Ecto neural progenitor cell (in vitro differentiated cells): ENCODE results near the gene ARF5.
A peak's percentile ranks its signal among the peaks of the same experiment; 100 is the strongest.

Experiments
- DNase-seq: peaks from one replicate; pipeline ENCODE4 v3.0.0-alpha.2; 2018; ENCODE audit warnings: low spot score

The ARF5 gene

DNA sequence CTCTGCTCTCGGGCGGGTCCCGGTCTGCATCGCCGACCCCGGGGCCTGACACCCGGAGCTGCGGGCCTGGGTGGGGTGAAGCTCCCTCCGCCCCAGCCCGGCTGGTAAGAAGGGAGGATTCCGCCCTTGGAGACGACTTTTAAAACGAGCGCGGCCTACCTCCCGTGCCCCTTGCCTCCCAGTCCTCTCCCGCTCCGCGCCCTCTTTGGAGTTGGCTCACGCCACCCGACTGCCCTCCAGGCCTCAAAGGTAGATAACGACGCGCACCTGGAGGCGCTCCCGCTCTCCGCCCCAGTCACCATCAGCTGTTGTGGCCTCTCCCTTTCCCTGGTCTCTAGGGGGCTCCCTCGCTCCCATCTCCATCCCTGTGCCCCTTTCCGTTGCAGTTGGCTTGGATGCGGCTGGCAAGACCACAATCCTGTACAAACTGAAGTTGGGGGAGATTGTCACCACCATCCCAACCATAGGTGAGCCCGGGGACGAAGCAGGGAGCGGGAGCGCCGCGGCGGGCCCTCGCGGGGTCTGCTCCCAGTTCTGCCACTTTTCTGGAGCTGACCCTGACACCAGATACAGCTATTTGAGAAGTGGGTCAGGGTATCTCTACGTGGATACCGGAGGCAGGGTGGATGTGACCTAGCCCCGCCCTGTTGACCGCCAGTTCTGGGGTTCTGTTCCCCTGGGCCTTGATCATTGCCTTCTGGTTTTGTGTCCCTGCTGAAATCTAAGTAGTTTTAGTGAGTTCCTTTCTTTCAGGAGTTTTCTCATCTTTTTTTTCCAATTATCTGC lies 679 bp downstream of the ARF5 start:
- peak; percentile 82 for DNase-seq

DNA sequence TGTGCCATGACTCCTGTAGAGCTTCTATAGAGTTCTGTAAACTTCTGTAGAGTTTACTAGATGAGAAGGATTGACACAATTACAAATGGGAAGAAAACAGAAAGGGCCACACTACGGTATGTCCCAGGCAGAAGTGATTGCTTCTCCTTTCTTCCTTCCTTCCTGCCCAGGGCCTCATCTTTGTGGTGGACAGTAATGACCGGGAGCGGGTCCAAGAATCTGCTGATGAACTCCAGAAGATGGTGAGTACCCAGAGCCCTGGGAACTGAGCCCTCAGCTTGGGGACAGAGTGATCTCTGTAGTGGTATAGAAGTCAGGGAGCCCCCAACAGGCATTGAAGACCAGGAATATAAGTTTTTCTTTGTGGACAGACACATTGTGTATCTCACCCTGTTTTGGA lies 1.7 kb downstream of the ARF5 start:
- DNase-seq: no peak

DNA sequence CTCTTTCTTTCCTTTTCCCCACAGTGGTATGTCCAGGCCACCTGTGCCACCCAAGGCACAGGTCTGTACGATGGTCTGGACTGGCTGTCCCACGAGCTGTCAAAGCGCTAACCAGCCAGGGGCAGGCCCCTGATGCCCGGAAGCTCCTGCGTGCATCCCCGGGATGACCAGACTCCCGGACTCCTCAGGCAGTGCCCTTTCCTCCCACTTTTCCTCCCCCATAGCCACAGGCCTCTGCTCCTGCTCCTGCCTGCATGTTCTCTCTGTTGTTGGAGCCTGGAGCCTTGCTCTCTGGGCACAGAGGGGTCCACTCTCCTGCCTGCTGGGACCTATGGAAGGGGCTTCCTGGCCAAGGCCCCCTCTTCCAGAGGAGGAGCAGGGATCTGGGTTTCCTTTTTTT lies 3.0 kb downstream of the ARF5 start:
- DNase-seq: no peak

DNA sequence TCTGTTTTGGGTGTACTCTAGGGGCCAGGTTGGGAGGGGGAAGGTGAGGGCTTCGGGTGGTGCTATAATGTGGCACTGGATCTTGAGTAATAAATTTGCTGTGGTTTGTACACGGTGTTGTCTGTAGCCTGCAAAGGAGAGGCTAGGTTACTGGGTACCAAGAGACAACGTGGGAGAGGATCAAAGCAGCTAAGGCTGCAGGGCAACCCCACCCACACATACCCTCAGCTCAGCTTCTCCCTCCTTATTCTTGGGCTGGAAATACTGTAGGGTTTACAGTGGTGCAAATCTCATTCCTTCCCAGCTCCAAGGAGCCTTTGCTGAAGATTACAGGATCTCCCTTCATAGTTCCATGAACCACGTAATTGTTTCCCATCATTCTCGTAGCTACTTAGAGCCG lies 3.4 kb downstream of the ARF5 start:
- DNase-seq: no peak

DNA sequence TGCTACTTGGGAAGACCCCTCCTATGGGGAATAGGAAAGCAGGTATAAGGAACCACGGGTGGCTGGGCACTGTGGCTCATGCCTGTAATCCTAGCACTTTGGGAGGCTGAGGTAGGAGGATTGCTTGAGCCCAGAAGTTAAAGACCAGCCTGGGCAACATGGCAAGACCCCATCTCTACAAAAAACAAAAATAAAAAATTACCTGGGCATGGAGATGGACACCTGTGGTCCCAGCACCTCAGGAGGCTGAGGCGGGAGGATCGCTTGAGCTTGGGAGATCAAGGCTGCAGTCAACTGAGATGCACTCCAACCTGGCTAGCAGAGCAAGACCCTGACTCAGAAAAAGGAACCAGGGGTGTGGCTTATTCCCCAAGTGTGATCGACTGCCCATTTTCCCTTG lies 4.3 kb downstream of the ARF5 start:
- no peak for DNase-seq

DNA sequence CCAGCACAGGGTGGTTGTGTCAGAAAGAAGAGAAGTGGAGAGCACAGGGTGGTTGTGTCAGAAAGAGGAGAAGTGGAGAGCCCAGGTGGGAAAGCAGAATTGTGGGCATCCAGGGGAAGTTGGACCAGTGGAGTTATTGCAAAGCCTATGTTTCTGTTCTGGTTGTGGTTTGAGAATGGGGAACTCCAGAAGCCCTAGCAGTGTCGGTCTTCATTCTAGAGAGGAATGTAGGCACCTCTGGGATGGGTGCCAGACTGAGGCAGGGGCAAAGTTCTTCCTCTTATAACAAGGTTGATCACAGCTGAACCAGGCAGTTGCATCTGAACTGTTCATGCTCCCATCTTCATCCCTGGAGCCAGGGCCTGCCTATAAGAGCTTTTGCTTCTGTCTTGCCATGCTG lies 6.3 kb downstream of the ARF5 start:
- no peak for DNase-seq

DNA sequence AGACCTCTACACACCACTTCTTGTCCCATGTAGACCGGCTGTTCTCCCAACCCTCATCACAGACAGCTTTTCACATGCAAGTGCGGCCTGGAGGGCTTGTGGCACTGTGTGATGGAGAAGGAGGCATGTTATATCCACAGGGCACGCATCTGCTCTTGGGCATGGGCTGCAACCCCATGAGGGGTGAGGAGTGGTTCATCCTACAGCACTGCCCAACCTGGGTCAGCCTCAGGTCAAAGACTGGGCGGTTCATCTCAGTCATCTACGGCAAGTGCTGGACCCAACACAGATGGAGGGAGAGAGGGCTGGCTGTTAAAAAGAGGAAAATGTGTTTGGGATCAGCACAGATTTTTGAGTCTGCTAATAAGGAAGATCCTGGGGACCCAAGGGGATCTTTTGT lies 7.5 kb downstream of the ARF5 start:
- DNase-seq: no peak

DNA sequence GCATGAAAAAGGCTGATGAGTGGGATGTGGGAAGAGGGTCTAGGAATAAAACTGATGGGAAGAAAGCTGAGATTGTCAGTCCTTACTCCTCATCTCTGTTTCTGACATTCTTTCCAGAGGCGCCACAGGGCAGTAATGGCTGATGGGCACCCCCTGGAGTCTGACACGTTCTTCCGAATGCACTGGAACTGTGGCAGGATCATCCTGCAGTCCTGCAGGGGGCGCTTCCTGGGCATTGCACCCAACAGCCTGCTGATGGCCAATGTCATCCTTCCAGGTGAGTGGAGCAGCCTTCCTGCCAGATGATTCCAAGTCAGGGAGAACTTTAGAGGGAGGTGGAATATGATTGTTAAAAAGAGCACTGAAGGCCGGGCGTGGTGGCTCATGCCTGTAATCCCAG lies 10.1 kb downstream of the ARF5 start:
- no peak for DNase-seq

DNA sequence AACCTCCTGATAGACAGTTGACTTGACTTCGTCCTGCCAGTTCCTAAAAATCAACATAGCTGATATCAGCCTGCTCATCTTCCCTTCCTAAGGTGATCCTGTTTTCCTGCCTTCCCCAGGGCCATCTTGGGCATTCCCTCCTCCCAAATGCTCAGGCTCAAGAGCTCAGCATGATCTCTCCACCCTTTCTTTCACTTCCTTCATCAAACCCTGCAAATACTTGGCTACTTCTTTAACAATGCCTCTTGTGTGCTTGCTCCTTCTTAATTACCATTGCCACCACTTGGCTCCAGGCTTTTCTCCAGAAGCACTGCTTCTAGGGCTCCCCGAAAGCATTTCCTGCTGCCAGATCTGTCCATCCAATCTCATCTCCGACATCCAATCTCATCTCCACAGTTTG lies 12.7 kb downstream of the ARF5 start:
- no peak for DNase-seq

DNA sequence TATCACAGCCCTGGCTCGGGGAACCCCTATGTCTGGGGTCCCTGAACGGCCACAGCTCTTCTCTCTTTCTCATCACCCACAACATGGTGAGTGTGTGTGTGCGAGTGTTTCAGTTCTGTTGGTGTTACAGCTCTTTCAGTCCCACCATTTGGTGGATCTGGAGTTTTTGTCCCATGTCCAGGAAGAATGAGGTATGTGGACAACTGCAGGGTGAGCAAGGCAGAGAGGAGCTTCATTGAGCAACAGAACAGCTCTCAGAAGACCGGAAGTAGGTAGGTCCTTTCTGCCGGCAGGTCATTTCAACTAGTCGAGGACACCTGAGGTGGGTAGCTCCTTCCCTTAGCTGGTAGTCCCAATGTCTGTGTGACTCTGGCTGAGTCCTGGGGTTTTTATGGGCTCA lies 20.2 kb downstream of the ARF5 start:
- DNase-seq: no peak

DNA sequence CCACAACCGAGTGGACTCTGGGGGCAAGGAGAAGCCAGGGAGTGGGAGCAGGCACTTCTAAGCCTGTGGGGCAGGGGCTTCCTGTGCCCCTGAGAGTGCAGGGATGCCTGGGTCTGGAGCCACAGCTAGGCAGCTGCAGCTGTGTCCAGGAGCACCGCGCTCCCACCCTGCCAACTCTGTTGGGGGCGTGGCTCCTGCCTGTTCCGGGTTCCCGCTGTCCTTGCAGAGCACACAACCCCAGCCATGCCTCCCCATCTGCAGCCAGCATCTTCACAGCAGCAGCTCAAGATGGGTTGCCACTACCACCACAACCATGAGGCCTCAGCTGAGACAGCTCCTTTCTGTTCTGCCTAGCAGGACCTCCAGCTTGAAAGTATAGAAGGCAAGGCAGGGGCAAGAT lies 21.1 kb downstream of the ARF5 start:
- DNase-seq: peak; percentile 36

DNA sequence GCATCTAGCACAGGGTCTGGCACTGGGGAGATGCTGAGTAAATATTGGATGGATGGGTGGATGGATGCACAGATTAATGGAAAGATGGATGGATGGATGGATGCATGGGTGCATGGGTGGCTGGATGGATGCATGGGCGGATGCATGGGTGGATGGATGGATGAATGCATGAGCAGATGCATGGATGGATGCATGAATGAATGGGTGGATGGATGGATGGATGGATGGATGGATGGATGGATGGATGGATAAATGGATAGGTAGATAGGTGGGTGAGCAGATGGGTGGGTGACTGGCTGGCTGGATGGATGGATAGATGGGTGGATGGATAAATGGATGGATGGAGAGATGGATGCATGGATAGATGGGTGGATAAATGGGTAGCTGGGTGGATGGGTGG lies 24.1 kb downstream of the ARF5 start:
- DNase-seq: no peak

DNA sequence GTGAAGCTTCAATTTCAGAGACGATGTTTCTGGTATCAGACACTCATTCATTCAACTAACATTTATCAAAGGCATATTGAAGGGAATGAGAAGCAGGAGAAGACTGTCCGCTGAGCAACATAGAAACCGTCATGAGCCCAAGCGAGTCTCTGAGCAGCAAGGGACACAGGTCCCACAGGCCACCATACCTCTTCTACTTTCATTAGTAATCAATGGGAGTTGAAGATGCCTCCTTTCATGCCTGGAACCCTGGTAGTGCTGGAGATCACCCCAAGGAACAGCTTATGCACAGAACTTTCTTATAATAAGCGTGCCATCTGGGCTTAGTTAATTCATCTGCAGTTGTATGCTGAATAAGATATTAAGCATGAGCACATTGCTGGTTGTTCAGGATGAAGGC lies 28.5 kb downstream of the ARF5 start:
- no peak for DNase-seq

DNA sequence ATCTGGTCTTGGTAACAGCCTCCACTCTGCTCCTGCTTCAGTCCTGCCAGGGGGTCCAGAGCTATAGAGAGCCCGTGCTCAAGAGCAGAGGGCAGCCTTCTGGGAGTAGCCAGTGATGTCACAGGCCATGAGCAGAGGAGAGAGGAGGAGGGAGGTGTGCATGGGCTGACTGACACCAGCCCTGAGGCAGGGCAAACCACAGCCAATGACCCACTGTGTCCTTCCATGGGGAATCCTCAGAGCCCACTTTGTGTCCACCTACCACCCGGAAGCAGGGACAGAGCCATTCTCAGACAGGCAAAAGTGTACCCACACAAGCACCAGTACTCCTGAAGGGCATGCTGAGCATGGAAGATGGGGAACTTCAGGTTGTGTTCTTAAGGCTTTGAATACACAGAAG lies 29.8 kb downstream of the ARF5 start, which contains the start of gene PAX4:
Gene PAX4 (minus strand): TSS at position 101 of the 400 bp plus-strand sequence. CDS start 2,214 bp downstream, outside the sequence.
- DNase-seq: no peak

DNA sequence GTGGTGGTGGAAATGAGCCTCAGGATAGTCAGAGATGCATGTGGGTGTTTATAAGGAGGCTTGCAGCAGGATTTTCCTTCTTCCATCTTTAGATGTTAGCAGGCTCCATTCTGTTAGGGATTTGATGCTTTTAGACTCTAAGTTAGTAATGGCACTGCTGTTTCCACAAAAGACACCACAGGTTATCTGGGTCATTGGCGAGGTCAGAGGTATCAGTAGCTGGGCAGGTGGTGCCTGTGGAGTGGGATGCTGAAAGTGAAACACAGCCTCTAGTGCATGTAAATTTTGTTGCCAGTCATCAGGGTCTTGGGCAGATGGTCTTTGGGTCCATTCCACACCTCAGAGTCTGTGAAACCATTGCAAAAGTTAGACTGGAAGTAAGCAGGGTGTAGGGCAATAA lies 30.6 kb downstream of the ARF5 start:
- no peak for DNase-seq

DNA sequence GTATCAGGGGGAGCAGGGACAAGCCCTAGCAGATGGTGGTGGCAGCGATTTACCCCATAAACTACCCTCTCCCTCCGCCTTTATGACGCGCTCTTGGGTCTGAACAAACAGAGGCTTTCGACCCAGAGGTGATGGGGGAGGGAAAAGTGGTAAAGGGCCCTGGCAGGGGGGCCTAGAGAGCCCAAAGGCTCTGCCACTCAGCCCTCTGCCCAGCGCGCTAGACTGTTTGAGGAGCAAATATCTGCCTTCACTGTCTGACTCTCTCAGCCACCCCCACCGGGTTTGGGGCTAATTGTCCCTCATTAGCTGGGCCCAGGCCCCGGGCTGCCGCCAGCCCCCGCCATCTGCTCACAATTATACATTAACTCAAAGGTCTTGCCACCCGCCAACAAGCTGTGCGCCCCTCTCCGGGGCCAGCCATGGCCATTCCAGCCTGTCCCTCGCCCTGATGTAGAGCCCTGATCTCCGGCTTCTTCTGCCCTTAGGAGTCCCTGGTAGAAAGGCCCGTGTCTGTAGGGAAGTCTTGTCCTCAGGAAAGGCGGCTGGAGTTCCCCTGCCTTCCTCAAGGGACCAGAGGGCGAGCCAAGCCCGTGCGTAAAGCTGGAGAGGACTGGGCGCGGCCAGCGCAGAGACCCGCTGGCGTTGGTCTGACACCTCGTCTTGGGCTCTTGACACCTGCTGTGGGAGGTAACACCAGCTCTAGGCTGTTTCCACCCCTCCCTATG lies 31.6 kb downstream of the ARF5 start:
- DNase-seq: no peak

DNA sequence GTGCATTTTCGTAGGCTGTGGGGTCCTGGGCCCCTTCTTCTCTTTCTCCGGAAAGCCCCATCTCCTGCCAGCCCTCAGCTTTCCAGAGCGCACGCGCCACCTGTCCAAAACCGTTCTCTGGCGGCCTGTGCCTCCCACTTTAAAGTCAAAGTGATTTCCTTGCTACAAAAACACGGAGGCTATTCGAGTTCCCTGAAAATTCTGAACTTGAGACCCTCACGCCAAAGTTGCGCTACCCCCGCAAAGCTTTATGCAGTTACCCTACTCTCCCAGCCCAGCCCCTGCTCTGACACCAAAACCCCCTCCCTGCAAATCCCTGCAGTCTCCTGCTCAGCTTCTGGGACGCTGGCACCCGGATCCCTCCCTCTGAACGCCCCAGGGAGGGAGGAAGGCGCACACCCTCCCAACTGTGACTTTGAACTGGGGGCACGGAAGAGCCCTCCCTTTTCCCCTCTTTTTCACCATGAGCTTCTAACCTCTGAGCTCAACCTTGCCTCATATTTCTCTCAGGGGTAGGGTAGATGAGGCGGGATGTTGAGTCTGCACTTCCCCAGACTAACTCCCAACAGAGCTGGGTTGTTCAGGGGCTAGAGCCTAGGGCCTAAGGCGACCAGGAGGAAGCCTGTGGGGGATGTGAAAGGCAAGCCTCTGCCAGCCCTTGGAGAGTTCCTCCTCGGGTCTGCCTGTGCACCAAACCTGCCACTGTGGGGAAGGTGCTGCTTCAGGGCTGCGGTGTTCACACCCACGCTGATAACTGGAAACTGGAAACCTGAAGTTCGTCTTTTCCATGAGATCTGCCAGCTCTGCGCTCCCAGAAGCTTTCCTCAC lies 32.4 kb downstream of the ARF5 start:
- no peak for DNase-seq

DNA sequence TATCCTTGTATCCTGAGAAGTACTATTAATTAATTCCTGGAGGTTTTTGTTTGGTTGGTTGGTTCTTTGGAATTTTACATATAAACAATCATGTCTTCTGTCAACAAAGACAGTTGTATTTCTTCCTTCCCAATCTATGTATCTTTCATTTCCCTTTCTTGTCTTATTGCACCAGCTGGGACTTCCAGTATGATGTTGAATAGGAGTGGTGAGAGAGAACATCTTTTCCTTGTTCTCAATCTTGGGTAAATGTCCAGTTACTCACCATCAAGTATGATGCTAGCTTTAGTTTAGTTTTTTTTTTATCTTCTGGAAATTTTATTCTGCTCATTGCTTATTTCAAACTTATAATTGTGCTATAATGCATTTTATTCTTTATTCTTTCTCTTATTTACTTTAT lies 37.1 kb downstream of the ARF5 start:
- no peak for DNase-seq

DNA sequence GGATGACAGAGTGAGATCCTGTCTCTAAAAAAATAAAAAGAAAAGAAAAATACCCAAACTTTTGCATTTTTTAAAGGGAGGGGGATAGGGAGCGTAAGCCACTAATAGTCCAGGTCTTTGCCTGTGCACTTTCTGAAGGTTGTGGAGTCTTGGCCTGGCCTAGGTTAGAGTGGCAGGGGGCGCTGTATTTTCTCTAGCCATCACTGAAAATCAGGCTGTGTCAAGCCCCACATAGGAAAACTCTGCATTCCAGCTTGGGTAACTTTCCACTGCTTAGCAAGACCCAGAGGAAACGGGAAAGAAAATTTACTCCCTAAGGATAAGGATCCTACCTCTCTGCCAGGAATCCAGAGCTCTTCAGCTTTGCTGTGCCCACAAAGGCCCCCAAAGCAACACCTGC lies 40.2 kb downstream of the ARF5 start:
- no peak for DNase-seq

DNA sequence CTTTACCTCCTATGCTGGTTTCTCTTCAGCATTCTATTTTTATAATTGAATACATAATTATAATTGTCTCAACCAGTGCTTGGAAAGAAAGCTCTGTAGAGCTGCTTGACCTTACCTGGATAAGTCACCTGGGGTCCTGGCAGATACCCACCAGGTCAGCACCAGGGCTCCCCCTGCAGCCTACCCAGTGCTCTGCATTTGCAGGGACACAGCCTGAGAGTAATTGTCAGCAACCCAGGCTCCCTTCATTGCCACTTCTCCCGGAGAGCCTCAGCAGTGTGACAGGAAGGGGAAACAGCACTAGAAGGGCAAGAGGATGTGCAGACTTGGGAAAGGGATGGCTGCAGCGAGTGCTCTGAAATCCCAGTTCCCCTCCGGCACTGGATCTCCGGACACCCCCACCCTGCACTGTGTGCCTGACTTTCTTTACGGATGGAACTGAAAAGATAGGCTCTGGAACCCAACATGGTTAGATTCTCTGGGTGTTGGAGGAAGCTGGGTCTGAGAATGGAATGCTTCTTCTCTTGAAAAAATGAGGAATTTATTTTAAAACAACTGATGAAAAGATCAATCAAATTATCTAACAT lies 41.1 kb downstream of the ARF5 start:
- peak; percentile 69 for DNase-seq

DNA sequence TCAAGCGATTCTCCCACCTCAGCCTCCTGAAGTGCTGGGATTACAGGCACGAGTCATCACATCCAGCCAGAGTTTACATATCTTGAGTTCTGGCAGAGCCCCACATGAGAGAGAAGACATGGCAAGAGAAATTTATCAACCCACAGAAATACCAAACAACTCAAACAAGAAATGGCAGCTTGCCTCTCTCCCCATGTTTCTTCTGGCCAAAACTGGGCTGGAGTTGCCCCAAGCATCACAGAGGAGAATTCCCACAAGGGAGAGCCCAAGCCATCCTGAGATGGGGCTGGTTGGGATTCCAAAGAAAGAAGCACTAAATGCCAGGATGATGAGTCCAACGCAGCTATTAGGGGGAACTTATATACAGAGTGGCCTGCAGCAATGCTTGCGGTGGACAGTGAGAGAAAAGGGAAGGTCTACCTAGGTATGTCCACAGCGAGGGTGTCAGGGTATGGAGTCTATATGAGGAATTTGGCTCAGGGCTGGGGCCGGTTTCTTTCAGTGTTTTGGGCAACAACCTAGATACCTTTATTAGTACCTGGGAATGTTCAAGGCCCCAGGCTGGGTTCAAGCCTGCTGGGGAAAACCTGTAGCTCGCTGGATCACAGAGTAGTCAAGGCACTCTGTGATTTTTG lies 44.2 kb downstream of the ARF5 start:
- no peak for DNase-seq
